HG02588 (cell line): Measurements from ENCODE around the gene ARHGAP33.

Experiments
- ATAC-seq: cut with Tn5 transposase; IDR thresholded peaks from one replicate; pipeline ENCODE4 v1.9.1; 2021; ENCODE audit warnings: mild to moderate bottlenecking, moderate library complexity; ENCODE audit not compliant: unreplicated experiment

ARHGAP33 gene

GRCh38 chr19:35740108-35740422, 35.3 kb upstream of the ARHGAP33 start:
- ATAC-seq, result no peak

- ATAC-seq, result peak; percentile 50
Observed at GRCh38 chr19:35740423-35741202, 34.8 kb upstream of the ARHGAP33 start.

GRCh38 chr19:35741203-35741515, 34.2 kb upstream of the ARHGAP33 start:
- no peak for ATAC-seq

GRCh38 chr19:35742121-35742724, 33.1 kb upstream of the ARHGAP33 start, which contains the start of gene IGFLR1:
Gene IGFLR1, minus strand, starts transcription at chr19:35742452. Its CDS starts 1,272 bp downstream, at chr19:35741180.
- ATAC-seq, result no peak

- ATAC-seq, result no peak
Observed at GRCh38 chr19:35743640-35744429, 31.5 kb upstream of the ARHGAP33 start.

GRCh38 chr19:35744430-35745327, 30.7 kb upstream of the ARHGAP33 start:
- peak; percentile 31 for ATAC-seq

- ATAC-seq, result peak; percentile 36
Observed at GRCh38 chr19:35745328-35746086, 29.9 kb upstream of the ARHGAP33 start, which contains the start of the genes PSENEN and U2AF1L4. Gene PSENEN, plus strand, starts transcription at chr19:35745651. Its CDS starts 280 bp downstream, at chr19:35745931. Gene U2AF1L4, minus strand, starts transcription at chr19:35745418. Its CDS starts 27 bp downstream, at chr19:35745391.

- no peak for ATAC-seq
Observed at GRCh38 chr19:35746087-35746462, 29.3 kb upstream of the ARHGAP33 start.

GRCh38 chr19:35746531-35746930, 28.8 kb upstream of the ARHGAP33 start:
- no peak for ATAC-seq

GRCh38 chr19:35748106-35749020, 27.0 kb upstream of the ARHGAP33 start, which contains the start of gene LIN37:
Gene LIN37, plus strand, starts transcription at chr19:35748576. Its CDS starts 149 bp downstream, at chr19:35748725.
- peak; percentile 63 for ATAC-seq

GRCh38 chr19:35750167-35750566, 25.2 kb upstream of the ARHGAP33 start:
- ATAC-seq, result no peak

GRCh38 chr19:35751839-35752745, 23.3 kb upstream of the ARHGAP33 start:
- ATAC-seq, result no peak

GRCh38 chr19:35752746-35753350, 22.5 kb upstream of the ARHGAP33 start:
- no peak for ATAC-seq

GRCh38 chr19:35753634-35754369, 21.6 kb upstream of the ARHGAP33 start:
- ATAC-seq, result no peak

GRCh38 chr19:35754370-35755130, 20.8 kb upstream of the ARHGAP33 start:
- no peak for ATAC-seq

GRCh38 chr19:35755131-35755549, 20.2 kb upstream of the ARHGAP33 start:
- ATAC-seq, result no peak
